ENCODE data around the gene CTIF. TPM values are rescaled to one million over a fixed set of nuclear protein-coding genes. Genes with fewer than 3 reads are reported as not detected.

The CTIF gene
- total RNA-seq, 1 experiment from 2014 or later = 26.5 TPM

GRCh38 chr18:48896326-48896874 is 357.6 kb downstream of the CTIF start:
- H3K27me3 ChIP-seq (ENCODE audit: control insufficient read depth, insufficient read depth, low read length) = no peaks in the 10 kb centered on the region
- peaks cover 3% of the 10 kb centered on the region; the same call in 1 of the 2 replicates for H3K4me1 ChIP-seq (ENCODE audit: control insufficient read depth, insufficient read depth, low read length)
- DNase-seq (ENCODE audit: low read depth, low spot score) = no peak
- ChIA-PET CTCF (no interaction called here), POLR2A (no interaction called here)
- in situ Hi-C loops (cut with HindIII; ENCODE audit: low pct_unique_long_range_greater_than_20kb, low sequenced_read_pairs) (no loop called here), intact Hi-C loops (cut with micrococcal nuclease; ENCODE audit: unreplicated experiment) (no loop called here)
- no TSS peak for BruUV-seq (replicated peaks)
- H3K9me3 ChIP-seq (ENCODE audit: control insufficient read depth, insufficient read depth, low read depth, low read length) = no peaks in the 10 kb centered on the region
- TF ChIP-seq TCF7L2 (IDR thresholded peaks at IDR 0.05; ENCODE audit: low read depth, low read length) = no peak
- no peak for TF ChIP-seq POLR2AphosphoS5 (IDR thresholded peaks at IDR 0.05; ENCODE audit: low read depth, low read length)
- TF ChIP-seq SIN3A (IDR thresholded peaks at IDR 0.05; ENCODE audit: borderline replicate concordance, insufficient read depth, low read depth, low read length) = no peak
- TF ChIP-seq, protein P1, sequence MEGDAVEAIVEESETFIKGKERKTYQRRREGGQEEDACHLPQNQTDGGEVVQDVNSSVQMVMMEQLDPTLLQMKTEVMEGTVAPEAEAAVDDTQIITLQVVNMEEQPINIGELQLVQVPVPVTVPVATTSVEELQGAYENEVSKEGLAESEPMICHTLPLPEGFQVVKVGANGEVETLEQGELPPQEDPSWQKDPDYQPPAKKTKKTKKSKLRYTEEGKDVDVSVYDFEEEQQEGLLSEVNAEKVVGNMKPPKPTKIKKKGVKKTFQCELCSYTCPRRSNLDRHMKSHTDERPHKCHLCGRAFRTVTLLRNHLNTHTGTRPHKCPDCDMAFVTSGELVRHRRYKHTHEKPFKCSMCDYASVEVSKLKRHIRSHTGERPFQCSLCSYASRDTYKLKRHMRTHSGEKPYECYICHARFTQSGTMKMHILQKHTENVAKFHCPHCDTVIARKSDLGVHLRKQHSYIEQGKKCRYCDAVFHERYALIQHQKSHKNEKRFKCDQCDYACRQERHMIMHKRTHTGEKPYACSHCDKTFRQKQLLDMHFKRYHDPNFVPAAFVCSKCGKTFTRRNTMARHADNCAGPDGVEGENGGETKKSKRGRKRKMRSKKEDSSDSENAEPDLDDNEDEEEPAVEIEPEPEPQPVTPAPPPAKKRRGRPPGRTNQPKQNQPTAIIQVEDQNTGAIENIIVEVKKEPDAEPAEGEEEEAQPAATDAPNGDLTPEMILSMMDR (IDR thresholded peaks at IDR 0.05) = no peak
- TF ChIP-seq, protein P2, sequence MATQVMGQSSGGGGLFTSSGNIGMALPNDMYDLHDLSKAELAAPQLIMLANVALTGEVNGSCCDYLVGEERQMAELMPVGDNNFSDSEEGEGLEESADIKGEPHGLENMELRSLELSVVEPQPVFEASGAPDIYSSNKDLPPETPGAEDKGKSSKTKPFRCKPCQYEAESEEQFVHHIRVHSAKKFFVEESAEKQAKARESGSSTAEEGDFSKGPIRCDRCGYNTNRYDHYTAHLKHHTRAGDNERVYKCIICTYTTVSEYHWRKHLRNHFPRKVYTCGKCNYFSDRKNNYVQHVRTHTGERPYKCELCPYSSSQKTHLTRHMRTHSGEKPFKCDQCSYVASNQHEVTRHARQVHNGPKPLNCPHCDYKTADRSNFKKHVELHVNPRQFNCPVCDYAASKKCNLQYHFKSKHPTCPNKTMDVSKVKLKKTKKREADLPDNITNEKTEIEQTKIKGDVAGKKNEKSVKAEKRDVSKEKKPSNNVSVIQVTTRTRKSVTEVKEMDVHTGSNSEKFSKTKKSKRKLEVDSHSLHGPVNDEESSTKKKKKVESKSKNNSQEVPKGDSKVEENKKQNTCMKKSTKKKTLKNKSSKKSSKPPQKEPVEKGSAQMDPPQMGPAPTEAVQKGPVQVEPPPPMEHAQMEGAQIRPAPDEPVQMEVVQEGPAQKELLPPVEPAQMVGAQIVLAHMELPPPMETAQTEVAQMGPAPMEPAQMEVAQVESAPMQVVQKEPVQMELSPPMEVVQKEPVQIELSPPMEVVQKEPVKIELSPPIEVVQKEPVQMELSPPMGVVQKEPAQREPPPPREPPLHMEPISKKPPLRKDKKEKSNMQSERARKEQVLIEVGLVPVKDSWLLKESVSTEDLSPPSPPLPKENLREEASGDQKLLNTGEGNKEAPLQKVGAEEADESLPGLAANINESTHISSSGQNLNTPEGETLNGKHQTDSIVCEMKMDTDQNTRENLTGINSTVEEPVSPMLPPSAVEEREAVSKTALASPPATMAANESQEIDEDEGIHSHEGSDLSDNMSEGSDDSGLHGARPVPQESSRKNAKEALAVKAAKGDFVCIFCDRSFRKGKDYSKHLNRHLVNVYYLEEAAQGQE (IDR thresholded peaks at IDR 0.05; ENCODE audit: insufficient read depth in 1 of 2, low read depth in 2 of 2, low read length in 1 of 2) = no peak
- H3K4me3 ChIP-seq (ENCODE audit: low read depth in 2 of 2, low read length in 2 of 2) = no peak overlapping the region
- no peaks in the 10 kb centered on the region for H3K36me3 ChIP-seq (ENCODE audit: control insufficient read depth, insufficient read depth, low read length)
- no peak overlapping the region for H3K27ac ChIP-seq (ENCODE audit: low read length)
- ATAC-seq = no peak; the same call in 1 of the 2 replicates

GRCh38 chr18:48896875-48897511 is 358.2 kb downstream of the CTIF start:
- in situ Hi-C loops (cut with HindIII; ENCODE audit: low pct_unique_long_range_greater_than_20kb, low sequenced_read_pairs) = no loop called here
- Histone ChIP-seq H3K9me3 (ENCODE audit: control insufficient read depth, insufficient read depth, low read depth, low read length) (no peaks in the 10 kb centered on the region), H3K27ac (ENCODE audit: low read length) (no peak overlapping the region; the same call in 1 of the 2 replicates), H3K4me3 (ENCODE audit: low read depth in 2 of 2, low read length in 2 of 2) (no peak overlapping the region), H3K27me3 (ENCODE audit: control insufficient read depth, insufficient read depth, low read length) (no peaks in the 10 kb centered on the region), H3K36me3 (ENCODE audit: control insufficient read depth, insufficient read depth, low read length) (no peaks in the 10 kb centered on the region), H3K4me1 (ENCODE audit: control insufficient read depth, insufficient read depth, low read length) (peaks cover 3% of the 10 kb centered on the region; the same call in 1 of the 2 replicates)
- BruUV-seq (replicated peaks) = no TSS peak
- no peak for DNase-seq (ENCODE audit: low read depth, low spot score)
- no peak for TF ChIP-seq POLR2AphosphoS5 (IDR thresholded peaks at IDR 0.05; ENCODE audit: low read depth, low read length)
- TF ChIP-seq, protein P1 (IDR thresholded peaks at IDR 0.05) = no peak
- TF ChIP-seq TCF7L2 (IDR thresholded peaks at IDR 0.05; ENCODE audit: low read depth, low read length) = no peak
- TF ChIP-seq SIN3A (IDR thresholded peaks at IDR 0.05; ENCODE audit: borderline replicate concordance, insufficient read depth, low read depth, low read length) = no peak
- CTCF ChIA-PET = interaction anchor here (0.6 kb wide), 1 partner anchor 137 kb away, joined by 7 read pairs; no protein-coding TSS in a partner anchor
- ATAC-seq = peak; percentile 61
- POLR2A ChIA-PET = no interaction called here
- intact Hi-C loops (cut with micrococcal nuclease; ENCODE audit: unreplicated experiment) = no loop called here
